AG08396 (cell line): Measurements from ENCODE around the gene CMIP.
"Not testable (repeated sequence)": the region's sequence is repeated elsewhere in the genome, so short reads cannot be mapped to it uniquely, and the experiment has no call there.

ENCODE experiments used
- DNase-seq: peaks from one replicate; pipeline ENCODE4 v3.0.0; 2012; ENCODE audit warnings: low spot score, mixed read lengths

Gene CMIP

DNA sequence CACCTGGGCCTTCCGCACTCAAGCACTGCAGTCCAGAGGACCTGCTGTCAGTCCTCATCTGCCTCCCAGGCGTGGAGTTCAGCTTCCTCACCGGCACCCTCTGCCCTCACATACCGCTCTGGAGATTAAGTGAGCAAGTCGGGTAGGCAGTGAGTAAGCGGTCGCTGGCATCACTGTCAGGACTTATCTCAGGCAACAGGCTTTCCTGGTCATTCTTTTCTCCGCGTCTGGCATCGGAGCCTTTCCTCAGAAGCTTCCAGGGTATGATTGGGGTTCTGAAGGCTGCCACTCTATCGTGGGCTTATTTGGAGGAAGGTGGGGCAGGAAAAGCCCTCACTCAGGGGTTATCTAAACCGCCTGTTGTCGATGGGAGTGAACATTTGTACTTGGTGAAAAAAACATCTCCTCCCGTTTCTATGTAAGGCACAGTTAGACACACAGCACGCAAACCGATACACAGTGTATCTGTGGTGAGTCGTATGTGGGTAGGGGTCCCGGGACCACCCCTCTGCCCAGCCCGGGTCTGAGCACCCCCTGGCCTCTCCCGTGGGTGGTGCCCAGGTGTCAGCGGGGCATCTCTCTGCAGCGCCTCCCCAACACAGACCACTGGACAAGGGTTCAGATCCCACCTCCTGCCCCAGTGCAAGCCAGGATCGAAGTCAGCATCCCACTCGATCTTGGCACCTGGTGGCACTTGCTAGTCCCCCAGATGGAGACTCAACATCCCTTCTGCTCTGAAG, 242.0 kb downstream of the CMIP start:
- DNase-seq = no peak

DNA sequence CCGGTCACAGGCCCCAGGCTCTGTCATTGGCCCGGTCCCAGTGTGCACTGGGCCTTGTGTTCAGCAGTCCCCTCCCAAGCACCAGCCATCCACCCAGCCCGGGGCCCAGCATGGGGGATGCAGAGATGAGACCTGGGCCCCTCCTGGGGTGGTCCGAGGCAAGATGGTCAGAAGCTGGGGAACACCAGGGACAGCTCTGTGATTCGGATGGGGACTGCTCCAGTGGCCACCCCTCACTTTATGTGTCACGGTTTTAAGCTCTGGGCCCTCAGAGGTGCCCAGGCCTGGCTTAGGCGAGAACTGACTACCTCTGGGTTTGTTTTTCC, 242.5 kb downstream of the CMIP start:
- DNase-seq = no peak

DNA sequence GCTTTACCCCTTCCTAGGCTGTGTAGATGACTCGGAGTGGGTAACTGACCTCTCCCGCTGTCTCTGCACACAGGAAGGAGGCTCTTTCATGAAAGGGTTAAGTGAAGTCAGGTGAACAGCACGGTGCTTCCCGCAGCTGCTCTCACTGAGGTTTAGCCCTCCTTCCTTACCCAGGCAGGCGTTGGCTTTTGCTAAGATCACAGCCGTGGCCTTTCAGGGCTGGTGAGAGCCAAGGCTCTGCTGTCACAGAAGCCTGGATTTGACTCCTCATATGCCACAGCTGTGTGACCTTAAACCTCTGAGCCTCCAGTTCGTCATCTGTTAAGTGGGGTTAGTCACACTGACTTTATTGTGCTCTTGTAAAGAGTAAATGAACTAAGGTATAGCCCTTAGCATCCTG, 243.6 kb downstream of the CMIP start:
- DNase-seq = no peak

DNA sequence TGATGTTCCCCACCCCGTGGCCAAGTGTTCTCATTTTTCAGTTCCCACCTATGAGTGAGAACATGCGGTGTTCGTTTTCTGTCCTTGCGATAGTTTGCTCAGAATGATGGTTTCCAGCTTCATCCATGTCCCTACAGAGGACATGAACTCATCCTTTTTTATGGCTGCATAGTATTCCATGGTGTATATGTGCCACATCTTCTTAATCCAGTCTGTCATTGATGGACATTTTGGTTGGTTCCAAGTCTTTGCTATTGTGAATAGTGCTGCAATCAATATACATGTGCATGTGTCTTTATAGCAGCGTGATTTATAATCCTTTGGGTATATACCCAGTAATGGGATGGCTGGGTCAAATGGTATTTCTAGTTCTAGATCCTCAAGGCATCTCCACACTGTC, 244.2 kb downstream of the CMIP start:
- DNase-seq = not testable (repeated sequence)

DNA sequence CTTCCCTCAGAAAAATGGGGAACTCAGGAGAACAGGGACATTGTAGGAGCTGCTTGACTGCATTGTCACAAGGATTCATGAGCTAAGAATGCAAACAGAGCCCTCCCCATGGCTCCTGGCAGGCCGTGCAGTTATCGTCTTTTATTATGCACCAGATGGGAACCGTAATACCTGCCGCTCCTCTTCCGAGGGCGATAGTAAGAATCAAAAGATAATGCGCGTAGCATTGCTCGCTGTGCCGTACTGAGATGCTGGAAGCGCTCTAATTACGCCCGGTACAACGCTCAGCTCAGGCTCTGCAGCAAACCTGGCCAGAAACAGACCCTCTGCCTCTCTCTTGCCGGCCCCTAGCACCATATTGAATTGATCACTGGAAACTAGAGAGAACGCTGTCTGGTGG, 247.4 kb downstream of the CMIP start:
- DNase-seq = no peak

DNA sequence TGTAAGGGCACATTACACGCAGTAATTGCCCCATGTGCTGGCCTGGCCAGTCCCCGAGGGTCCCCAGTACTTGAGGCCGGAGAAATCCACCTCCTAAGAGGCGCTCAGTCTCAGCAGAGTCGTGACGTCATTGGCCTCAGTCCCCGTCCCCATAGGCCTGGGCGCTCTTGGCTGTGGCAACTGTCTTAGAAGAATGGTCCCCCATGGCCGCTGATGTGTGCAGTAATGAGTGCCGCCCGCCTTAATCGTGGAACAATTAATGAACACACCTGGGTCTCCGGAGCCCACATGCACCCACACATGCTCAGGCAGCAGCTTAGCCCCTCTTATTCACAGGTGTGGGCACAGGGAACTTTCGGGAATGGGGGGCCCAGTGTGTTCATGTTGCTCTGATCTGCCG, 248.0 kb downstream of the CMIP start:
- no peak for DNase-seq

DNA sequence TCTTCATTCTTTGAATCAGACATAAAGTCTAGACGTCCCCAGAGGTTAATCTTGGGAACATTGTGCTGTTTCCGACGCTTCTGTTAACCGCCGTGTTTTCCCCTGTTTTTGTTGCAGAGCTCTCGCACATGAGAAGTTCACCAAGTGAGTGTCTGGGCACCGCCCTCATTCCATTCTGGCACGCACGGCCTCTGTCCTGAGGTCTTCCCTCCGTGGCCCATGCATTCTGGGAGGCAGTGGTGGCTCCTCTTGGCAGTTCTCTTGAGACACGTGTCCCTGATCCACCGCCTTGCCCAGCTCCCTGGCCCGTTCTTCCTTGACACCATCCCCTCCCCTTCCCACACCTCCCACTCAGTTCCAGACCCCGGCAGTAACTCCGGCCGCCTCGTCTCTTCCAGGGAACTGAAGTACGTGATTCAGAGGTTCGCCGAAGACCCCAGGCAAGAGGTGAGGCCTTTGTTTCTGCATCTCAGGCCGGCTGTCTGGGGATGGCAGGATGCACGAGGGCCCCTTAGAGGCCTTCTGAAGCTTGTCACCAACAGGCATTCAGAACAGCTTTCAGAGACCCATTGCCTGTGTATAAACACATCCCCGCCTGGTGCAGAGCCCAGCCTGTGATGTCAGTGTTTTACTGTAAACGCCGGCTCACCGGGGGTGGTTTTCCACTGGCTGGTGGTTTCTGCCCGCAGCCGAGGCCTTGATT, 248.6 kb downstream of the CMIP start:
- peak; percentile 92 for DNase-seq

DNA sequence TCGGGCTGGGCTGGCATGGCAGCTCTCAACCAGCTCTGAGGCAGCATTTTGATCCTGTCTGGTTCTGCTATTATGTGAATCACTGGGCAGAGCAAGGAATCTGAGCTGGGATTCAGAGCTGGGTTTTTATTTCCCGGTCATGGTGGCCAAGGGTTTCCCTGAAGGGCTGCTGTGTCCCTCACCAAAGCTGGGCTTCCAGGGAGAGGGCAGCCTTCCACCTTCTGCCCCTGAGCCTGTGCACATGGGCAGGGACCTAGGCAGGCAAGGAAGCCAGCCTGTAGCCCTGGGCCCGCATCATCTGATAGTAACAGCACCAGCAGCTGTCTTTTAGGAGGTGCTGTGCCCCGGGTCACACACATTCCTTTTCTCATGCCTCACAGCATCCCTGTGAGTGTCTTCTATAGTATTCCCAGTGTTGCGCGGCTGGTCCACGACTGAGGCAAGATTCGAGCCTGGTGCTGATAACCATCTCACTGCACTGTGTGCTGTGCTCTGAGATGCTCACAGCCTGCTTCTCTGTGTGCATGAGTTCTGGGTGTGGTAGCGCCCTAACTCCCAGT, 249.2 kb downstream of the CMIP start:
- peak; percentile 39 for DNase-seq

DNA sequence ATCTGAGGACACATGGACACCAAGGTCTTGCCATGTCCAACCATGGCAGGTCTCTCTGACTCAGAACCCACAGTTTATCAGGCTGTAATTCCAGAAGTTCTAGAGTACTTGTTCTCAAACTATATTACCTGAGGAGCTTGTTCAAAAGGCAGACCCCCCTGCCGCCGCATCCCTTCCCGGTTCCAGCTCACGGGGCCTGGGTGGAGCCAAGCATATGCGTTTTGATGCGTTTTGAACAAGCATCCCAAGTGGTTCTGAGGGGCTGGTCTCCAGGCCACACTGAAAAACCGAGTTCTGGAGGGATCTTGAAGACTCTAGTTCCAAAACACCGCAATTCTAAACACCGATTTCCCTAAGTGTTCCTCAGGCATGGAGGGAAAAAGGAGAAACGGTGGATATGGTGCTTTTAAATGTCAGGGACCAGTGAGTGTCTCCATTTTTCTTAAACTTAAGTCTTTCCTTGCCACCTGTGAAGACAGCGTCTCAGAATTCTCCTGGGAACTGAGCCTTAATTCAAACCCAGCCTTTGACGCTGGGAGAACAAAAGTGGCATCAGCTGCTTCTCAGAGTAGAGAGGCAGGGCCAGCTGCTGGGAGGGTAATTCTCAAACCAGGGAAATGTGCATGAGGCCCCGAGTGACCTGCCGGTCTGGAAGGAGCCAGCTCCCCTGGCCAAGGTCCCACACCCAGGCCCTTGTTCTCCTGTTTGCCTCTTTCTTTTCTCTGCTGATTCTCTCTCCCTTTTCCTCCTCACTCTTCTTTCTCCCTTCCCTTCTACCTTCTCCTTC, 250.1 kb downstream of the CMIP start:
- no peak for DNase-seq

DNA sequence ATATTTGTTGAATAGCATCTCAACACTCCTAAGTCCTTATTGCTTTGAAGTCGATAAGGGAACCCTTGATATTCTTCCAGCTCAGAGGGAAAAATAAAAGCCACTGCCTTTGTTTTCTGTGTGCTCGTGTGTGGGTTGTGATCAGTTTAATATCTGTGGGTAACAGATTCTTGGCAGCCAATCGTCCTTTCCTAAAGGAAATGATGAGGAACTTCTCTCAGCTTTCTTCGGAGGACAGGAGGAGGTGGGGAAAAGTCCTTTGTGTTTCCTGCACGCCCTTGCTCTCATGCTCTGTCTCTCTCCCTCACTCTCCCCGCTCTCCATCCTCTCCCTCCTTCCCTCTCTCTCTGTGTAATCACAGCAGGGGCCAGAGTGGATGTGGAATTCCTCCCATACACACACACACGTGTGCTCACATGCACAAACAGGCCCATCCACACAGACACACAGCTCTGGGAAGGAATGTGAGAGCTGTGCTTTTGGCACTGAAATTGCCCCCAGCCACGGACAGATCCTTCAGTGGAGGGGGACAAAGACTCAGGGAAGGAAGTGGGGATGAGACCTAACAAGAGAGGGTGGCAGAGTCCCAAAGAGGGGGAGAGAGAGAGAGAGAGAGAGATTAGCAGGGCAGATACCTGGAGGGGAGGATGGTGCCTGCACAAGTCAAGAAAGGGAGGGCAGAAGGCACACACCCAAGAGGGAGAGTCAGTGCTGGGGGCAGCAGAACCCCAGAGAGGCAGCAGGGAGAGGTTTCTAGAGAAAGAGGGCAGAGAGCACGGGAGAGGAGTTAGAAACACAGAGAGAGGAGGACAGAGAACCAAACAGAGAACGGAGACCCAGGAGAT, 250.9 kb downstream of the CMIP start:
- DNase-seq = no peak

DNA sequence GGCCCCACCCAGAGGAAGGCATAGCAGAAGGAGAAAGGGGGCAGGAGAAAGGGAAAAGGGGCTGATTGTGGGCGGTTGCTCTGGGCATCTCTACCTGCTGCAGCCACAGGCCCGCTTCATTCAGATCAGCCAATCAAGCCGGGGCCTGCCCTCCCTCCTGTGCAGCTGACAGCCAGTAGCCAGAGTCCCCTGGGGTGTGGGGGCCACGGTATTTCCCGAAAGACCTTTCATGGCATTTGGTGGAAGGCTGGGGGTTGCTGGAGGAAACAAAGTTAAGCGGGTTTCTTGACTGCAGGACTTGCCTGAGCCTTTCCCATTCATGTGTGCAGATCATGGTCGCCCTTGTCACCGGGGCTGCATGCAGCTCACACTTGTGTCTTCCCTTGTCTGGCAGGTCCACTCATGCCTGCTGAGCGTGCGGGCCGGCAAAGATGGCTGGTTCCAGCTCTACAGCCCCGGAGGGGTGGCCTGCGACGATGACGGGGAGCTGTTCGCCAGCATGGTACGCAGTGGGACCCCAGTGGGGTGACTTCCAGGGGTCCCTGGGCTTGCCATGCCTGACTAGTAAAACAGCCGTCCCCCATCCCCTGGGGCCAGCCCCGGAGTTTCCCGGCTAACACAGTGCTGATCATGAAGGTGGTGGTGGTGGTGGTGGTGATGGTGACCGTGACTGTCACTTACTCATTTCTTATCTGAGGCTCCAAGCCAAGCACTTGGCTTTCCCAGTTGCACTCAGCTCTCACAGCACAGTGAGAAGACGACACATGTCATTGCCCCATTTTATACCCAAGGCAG, 251.8 kb downstream of the CMIP start:
- DNase-seq = no peak

DNA sequence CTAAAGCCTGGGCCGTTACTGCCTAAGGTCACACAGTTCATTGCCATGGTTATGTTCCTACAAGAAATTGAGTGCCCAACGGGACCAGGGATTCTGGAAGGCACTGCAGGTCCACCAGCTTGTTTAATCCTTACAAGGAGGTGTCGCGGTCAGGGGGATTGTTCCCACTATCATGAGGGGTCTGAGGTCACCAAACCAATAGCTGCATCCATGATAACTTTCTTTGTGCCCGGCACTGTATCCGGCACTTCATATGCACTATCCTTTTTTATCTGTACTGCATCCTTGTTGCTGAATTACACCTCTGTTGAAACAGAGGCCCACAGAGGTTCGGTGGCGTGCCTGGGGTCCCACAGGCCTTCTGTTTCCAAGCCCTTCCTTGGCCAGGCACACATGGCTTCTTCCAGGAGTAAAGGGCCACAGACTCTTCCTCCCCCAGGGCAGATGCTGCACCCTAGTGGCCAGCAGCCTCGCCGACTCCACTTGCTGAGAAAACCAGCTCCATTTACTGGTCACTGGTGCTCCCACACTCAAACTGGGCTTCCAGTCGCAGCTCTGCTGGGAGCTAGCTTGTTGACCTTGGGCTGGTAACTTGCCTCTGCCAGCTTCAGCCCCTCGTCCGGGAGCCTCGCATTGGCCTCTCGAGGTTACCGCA, 252.5 kb downstream of the CMIP start:
- DNase-seq = peak; percentile 64

DNA sequence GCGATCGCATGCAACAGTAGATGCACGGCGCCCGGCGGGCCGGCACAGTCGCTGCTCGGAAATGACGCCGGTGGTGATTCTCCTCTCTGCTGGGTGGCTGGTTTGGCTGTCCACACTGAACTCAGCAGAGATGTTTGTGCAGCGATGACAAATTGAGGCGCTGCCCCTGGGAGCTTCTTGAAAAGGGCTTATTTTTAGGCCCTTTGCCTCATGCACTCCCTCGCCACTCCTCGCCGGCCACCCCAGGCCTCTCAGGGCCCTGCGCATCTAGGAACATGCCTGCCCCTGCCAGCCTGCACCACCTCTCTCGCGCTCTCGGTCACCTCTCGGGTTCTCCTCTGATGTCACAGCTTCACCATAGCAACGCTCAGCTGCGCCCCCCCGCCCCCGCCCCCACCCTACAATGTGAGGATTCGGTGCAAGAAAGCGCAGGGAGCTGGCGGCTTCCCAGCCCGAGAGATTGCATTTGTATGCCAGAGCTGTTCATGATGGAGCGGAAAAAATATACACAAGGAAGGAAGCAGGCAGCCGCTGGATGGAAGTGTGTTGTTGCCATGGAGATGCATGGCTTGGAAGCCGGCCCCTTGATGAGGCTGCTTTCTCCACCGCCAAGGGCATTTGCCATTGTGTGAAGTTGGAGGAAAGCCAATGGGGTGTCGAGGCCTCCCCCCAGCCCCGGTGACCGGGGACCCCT, 253.2 kb downstream of the CMIP start:
- no peak for DNase-seq

DNA sequence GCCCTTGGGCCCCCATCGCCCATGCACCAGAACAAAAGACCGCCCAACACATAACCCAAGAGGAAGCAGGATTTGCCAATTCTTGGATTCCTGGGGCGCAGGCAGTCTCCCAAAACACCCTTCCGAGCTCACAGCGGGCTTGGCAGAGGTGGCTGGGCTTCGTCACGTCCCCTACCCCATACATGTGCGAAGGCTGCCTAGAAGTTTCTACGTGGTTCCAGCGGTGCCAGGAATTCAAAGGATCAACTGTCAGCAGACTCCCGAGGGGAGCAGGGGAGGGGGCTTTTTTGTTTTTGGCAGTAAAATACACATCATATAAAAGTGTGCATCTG, 253.7 kb downstream of the CMIP start:
- no peak for DNase-seq

DNA sequence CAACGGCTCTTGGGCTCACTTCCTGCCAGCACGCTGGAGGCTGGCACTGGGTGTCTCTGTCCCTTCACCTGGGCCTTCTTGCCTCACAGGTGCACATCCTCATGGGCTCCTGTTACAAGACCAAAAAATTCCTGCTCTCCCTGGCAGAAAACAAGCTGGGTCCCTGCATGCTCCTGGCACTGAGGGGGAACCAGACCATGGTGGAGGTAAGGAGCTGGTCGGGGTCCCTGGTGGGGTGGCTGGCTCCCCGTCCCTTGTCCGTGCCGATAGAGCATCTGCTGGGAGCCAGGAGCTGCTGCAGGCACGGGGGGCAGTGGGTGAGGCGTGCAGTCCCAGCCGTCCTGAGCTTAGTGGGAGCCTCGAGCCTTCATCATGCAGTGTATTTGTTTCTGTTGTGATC, 255.0 kb downstream of the CMIP start:
- no peak for DNase-seq

DNA sequence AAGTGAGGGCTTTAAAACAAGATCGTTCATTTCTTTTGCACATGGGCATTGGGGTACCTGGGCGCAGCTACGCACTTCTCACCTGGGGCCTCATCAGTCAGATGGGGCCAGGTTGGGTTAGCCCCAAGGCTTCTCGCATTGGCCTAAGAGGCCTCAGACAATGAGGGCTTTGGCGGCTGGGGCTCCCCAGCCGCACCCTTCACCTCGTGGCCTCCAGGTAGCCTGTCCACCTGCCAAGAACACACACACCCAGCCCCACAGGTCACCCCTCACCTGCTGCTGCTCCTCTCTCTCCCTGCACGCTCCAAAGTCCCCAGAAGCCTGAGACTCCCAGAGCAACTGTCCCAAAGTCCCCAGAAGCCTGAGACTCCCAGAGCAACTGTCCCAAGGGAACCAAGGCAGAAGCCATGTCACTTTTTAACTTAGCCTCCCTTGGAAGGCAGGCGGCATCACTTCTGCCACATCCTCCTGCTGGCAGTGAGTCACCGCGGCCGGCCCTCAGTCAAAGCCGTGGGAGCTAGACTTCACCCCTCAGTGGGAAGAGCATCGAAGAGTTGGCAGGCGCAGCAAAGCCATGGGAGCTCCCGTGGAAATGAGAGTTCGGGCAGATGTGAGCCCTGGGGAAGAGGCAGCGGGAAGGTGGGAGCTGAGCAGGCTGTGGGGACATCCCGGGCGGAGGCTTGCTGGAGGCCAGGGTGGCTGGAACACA, 255.6 kb downstream of the CMIP start:
- no peak for DNase-seq

DNA sequence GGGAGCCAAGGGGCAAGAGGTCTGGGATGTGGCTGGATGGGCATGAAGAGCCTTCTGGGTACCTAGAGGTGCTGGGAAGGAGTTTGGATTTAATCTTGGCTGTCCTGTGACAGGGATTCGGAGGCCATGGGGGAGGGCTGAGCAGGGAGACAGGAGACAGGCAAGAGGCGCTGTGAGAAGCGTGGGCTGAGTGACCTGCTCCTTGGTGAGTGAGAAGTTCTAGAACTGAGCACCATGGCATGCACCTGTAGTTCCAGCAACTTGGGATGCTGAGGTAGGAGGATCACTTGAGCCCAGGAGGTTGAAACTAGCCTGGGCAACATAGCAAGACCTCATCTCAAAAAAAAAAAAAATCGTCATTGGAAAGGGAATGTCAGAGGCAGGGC, 256.2 kb downstream of the CMIP start:
- DNase-seq = no peak

DNA sequence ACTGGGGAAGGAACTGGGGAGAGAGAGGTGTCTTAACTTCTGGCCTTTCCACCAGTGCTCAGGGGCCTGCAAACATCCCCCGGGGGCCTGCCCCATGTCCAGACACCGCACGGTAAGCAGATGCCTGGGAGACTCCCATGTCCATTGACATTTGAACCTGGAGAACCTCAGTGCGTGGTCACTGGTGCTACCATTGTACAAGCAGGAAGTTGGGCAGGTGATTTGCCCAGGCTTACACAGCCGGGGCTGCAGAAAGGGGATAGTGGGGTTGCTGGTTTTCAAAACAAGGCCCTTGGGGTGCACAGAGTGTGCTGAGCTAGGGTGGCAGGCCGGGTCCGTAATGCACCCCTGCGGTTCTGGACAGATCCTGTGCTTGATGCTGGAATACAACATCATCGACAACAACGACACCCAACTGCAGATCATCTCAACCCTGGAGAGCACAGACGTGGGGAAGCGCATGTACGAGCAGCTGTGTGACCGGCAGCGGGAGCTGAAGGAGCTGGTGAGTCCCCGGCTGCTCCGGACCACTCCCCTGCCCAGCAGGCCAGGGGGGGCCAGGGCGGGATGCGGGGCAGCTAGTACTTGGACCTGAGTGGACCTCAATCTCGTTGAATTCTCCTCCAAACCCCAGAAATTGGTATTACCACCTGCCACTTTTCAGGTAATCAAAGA, 256.8 kb downstream of the CMIP start:
- no peak for DNase-seq

DNA sequence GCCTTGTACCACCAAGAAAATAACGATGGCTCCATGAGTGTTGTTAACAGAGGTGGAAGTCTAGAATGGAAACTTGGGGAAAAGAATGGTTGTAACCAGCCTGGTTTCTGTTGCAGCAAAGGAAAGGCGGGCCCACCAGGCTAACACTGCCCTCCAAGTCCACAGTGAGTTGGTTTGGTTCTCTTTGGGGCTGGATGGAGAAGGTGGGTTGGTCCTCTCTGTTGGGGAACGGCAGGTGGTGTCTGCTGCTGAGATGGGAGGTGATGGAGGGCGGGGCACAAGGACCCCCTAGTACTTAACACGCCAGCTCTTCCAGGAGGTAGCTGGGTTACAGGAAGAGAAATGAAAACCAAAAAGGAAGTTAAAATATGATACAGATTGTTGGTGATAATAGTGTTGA, 257.9 kb downstream of the CMIP start:
- no peak for DNase-seq
